GM18520 (cell line): ENCODE measurements around the gene MTHFD2L.

Experiments
- ATAC-seq: cut with Tn5 transposase; IDR thresholded peaks from one replicate; pipeline ENCODE4 v1.9.1; 2021; ENCODE audit not compliant: unreplicated experiment

MTHFD2L gene

DNA sequence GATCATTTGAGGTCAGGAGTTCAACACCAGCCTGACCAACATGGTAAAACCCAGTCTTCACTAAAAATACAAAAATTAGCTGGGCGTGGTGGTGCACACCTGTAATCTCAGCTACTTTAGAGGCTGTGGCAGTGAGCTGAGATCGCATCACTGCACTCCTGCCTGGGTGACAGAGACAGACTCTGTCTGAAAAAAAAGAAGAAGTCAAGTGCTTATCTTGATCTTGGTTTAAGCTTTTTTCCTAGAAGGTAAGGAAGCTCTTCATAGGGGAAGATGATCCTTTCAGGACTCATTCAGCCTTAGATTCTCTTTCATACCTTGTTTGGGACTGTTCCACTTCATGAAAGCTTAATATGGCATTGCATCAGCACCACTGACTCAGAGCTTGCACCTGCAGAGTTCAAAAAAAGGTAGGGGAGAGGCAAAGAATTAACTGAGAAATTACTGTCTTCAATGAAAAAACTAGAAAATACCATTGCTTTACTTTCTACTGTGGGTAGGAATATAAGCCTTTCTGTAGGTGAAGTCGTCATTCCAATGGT, 79.6 kb downstream of the MTHFD2L start:
- ATAC-seq, result no peak

DNA sequence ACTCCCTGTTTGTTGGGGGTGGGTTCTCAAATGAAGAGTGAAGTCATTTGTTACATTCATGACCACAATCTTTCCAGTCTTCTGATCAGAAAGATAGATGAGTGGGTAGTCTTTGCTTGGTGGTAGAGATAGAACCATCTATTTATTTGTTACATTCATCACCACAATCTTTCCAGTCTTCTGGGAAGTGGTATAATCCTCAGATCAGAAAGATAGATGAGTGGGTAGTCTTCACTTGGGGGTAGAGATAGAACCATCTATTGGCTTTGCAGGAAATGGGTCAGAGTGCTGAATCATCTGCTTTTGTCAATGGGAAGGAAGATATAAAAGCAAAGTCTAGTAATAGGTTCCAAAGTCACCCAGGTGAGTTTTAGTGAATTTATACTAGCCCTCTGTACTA, 86.1 kb downstream of the MTHFD2L start:
- ATAC-seq, result no peak

DNA sequence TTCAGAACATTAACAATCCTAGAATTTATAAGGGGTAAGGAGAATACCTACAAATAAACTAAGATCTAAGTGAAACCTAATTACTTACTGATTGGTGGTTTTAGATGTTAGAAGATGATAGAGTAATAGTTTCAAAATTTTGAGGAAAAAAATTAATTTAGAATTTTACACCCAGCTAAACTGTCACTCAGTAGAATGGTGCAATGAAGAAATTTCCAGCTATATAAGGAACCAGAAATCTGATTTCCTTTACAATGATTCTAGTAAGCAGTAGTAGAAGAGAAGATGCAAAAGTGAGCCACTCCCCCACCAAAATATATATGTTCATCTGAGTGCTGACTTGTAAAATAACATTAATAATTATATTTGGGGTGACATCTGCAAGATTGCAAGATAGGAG, 95.0 kb downstream of the MTHFD2L start:
- ATAC-seq, result no peak

DNA sequence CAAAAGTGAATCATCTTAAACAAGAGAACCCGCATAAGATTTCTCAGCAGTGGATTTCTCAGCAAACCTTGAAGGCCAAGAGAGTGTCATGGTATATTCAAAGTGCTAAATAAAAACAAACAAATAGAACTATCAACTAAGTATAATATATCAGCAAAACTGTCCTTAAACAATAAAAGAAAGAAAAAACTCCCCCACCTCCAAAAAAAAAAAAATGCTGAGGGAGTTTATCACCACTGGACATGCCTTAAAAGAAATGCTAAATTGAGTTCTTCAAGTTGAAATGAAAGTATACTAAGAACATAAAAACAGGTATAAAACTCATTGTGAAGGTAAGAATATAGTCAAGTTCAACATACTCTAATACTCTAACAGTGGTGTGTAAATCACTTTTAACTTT, 96.5 kb downstream of the MTHFD2L start:
- ATAC-seq, result no peak

DNA sequence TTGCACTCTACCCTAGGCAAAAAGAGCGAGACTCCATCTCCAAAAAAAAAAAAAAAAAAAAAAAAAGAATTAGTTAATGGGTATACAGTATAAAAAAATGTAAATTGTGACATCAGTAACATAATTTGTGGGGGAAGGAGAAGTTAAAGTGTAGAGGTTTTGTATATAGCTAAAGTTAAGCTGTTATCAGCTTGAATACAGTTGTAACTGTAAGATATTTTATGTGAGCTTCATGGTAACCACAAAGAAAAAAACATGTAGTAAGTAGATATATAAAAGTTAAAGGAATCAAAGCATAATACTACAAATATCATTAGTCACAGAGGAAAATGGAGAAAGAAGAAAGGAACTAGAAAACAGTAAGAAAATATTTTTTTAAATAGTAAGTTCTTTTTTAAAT, 97.2 kb downstream of the MTHFD2L start:
- no peak for ATAC-seq

DNA sequence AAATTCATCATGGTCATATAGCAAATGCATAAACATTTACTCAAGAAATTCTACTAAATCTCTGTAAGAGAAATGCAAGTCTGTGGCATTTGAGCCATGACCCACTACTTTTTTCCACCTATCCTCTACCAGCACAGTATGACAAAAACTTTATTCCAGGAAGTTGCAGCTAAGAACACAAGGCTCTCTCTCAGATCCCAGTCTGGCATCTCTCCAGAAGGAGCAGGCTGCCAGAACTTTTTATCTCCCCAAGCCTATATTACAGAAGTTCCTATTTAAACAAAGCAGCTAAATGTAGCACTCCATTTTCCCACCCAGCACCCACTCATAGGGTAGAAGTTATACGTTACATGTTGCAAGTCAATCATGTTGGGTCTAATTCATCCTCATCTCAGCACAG, 101.0 kb downstream of the MTHFD2L start:
- no peak for ATAC-seq

DNA sequence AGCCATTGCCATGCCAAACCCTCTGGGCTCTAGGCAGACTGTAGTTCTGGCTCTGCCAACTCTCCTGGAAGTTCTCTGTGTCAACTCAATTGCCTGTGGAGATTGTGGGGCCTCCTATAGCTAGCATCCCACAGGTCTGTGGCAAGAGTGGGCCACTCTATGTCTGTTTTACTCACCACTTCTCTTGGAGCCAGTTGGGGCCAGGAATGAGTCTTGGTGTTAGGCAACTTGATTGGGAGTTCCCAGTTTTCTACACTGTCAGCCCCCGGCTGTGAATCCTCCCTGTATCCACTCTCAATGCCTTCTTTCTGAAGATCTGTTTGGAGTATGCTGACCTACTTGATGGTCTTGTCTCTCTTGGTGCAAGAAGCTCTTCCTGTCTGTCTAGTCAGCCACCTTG, 102.1 kb downstream of the MTHFD2L start:
- no peak for ATAC-seq

DNA sequence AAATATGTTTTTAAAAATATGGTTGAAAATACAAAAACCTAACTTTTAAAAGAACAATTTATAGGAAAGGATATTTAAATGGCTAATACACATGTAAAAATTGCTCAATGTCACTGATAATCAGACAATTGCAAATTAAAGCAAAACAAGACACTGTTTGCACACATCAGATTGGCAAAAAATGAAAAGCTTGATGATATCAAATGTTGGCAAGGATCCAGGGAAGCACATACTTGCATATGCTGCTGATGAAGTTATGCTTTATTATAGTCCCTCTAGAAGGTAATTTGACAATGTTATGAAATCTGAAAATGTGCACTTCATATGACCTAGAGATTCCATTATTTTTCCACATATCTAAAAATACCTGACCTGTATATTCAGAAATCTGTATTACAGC, 104.6 kb downstream of the MTHFD2L start:
- no peak for ATAC-seq

DNA sequence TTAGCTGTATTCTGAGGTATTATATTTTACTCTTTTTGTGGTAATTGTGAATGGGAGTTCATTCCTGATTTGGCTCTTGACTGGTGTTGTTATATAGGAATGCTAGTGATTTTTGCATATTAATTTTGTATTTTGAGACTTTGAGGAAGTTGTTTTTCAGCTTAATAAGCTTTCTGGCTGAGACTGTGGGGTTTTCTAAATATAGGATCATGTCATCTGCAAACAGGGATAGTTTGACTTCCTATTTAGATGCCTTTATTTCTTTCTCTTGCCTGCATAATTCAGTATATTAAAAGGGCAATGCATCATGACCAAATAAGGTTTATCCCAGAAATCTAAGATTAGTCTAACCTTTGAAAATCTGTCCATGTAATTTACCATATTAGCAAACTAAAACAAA, 105.6 kb downstream of the MTHFD2L start:
- no peak for ATAC-seq

DNA sequence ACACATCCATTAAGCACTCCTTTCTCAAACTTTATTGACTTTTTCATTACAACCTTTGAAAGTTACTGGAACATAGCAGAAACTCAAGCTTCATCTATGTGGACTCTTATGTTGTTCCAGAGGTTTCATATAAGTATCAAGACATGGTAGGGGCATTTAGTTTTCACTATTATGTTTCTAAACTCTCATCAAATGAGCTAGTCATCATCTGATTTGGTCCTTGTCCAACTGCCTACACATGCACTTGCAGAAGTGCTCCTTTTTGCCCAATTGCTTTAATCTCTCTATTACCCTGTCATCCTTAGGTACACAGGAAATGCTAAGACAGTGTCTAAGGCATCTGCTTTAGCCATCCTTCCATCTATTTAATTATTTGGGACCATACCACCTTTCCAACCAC, 108.2 kb downstream of the MTHFD2L start:
- no peak for ATAC-seq

DNA sequence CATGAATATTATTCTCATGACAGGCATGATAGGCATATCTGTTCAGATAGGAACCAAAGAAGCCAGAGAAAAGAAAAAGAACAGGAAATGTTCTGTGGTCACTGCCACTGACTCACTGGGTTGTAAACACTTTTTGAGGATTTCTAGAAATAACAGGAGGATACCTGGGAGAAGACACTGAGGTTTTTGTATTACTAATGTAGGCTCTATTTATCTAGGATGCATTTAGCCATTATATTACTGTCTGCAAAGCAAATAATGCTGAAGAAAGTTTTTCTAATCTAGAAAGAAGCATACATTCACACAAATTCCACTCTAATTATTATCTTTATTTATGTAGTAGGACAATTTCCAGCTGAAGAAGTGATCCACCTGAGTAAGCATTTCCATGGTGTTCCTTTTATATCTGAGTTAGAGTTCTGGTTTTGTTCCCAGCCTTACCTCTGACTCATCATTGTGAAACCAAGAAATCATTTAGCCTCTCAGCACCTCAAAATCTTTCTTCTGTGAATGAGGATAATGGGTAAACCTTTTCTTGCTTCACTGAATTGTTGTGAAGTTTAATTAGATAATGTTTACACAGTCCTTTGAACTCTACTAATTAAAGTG, 110.2 kb downstream of the MTHFD2L start:
- ATAC-seq, result no peak

DNA sequence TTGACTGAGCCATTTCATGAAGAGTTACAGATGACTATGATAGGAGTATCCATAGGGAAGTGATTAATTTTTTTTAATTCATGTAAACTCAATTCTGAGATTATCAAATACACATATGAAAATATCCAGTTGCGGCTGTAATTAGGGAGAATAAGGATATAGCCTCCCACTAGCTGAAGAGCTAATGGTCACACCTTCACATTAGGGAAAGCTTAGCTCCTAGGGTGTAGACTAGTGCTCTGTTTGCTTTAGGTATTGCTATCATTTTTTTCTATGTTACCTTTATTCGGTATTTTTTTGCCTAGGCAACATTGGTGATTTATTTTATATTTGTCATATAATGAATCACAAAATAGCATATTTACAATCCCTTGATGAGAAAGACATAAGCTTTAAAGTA, 110.7 kb downstream of the MTHFD2L start:
- ATAC-seq, result no peak

DNA sequence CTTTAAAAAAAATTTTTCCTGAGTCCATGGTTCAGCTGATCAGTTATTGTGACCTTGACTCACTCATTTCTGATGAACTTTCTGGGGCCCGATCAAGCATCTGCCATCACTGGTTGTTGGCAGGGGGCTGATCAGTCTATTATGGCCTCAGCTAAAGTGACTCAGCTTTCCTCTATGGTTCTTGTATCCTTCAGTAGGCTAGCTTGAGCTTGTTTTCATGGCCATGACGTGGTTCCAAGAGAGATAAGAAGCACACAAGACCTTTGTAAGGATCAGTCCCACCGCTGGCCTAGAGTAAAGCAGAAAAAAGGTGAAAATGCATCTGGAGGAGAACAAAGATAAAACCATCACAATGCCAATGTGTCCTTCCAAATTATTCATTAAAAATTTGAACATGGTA, 120.6 kb downstream of the MTHFD2L start:
- no peak for ATAC-seq

DNA sequence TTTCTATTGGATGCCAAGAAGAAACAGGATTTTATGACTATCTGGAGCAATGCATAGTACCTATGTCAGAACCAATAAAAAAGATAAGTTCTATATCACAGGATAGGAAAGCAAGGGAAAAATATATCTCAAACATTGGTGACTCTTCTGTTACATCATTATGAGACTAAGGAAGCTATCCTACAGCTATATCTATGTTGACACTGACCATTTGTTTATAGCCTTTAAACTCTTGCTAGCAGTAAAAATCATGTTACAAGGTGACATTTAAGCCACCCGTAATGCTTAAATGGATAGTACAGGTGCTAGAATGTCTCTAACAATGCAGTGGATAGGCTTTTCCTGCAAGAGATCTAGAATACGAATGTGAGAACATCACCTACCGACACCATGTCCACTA, 121.8 kb downstream of the MTHFD2L start:
- no peak for ATAC-seq

DNA sequence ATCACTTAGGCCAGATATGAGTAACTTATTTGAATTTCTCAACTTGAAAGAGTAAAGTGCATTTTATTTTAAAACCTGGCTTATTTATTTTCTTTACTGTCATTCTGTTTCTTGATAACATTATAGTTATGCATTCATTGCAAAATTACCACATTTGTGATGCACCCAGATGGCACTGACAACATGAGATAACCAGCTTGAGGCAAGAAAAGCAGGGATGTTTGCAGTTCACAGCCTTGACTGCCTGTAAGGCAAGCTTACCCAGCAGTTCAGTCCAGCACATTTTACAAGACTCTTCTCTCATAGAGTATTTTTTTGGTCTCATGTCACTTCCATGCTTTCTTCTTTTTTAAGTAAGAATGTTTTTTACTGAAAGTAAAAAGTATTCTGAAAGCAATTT, 125.0 kb downstream of the MTHFD2L start:
- ATAC-seq, result no peak

DNA sequence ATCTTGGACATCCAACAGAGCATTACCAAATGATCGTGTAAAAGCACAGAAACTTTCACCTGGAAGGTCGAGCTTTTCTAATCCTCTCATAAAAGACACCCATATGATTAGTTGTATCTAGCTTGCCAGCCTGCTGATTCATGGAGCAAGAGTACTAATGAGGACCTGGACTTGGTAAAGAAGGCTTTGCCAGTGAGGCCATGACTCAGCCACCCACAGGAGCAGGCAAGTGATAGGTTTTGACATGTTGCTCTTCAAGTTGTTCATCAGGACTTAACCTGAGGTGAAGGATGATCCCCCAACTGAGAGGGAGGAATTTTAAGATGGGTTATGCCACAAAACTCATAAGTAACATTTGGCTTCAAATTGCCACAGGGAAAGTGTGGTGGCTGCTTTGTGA, 125.7 kb downstream of the MTHFD2L start:
- no peak for ATAC-seq

DNA sequence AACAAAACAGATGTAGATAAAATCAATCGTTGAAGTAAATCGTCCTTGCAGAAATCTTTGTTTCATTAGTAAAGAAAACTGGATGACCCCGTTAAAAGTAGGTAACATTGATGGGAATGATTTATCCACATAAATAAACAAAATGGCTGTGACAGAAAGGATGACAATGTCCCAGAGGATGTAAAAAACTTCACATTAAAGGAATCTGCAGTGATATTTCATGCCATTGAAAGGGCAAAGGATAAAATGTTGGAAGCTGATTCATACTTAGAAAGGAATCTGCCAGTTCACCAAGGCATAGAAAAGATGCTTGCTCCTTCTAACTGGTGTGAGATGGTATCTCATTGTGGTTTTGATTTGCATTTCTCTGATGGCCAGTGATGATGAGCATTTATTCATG, 126.1 kb downstream of the MTHFD2L start:
- no peak for ATAC-seq

DNA sequence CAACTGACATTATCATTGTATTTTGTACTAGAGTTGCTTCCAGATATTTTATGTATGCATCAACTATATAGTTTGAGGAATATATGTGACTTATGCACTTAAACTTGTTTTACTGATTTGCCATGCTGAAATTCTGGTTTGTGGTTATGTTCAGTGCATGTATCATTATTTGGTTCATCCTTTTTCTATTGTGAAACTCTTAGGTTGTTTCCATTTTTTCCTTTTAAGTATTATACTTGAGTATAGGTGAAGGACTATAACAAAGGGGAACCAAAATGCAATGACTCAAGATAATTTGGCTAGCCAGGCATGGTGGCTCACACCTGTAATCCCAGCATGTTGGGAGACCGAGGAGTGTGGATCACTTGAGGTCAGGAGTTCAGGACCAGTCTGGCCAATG, 129.2 kb downstream of the MTHFD2L start:
- no peak for ATAC-seq

DNA sequence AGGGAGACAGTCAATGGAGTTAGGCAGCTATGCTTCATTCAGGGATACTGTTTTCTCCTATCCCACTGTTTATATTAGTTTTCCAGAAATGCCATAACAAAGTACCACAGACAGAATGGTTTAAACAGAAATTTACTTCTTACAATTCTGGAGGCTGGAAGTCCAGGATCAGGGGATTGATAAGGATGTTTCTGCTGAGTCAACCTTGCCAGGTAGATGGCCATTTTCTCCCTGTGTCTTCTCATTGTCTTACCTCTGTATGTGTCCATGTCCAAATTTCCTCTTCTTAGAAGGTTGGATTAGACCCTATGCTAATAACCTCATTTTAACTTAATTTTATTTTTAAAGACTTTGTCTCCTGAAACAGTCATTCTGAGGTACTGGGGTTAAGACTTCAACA, 129.9 kb downstream of the MTHFD2L start:
- ATAC-seq, result no peak

DNA sequence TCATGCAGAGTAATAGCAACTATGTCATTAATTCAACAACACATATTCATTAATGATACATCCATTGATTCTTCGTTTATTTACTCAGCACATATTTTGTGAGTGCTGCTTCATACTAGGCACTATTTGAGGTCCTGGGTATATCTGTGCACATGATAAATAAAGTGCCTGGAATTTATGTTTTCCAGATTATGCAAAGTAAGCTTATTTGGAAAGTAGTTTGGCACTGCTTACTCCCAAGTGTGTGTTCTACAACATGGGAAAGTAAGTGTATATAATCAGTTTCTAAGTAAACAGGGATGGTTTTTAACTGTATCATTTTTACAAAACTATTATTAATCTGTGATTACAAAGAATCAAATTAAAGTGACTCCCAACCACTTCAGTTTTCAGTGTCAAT, 133.6 kb downstream of the MTHFD2L start:
- ATAC-seq, result no peak

DNA sequence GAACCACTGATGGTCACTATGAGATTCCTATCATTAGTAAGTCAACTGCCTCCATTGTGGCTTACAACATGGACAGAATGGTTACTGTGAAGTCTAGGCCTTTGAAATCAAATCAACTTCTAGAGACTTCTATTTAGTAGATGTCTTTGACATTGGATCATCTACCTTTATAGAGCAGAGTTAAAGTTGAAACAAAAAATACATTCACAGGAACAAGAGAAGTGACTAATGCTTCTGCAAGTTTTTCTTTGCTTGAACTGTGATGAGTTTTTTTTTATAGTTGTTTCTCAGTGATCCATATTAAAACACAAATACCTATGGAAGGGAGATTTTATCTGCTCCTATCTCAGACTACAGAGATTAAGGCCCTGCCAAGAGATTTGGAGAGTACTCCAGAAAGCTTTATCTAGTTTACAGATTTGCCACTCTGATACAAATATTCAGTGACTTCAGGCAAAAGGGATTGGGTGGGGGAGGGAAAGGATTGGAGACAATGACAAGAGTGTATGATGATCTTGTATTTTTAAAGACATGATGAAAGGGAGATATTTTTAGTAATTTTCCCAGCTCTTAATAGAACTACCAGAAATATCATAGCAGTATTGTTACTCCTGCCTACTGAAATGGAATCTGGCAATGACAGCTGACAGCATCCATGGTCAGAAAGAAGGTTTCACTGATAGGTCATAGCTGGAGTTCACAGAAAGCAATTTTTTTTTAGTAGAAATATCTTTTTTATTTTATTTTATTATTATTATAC, 134.4 kb downstream of the MTHFD2L start:
- ATAC-seq, result no peak

DNA sequence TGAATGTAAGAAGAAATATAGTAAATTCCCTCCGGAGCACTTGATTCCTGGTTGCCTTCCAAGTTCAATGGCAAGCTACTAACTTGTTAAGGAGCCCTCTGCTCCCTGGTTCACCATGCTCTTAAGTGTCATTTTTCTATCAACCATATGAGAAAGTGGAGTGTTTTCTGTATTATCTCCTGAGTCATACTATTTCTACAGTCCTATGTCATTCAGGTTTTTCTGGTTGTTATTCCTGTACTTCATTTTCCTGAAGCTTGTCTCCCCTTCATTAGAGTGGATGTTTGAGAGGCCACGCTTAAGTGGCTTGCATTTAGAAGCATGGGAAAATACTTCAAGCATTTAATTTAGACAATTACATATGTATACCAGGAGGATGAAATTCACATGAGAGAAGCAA, 135.6 kb downstream of the MTHFD2L start:
- ATAC-seq, result no peak

DNA sequence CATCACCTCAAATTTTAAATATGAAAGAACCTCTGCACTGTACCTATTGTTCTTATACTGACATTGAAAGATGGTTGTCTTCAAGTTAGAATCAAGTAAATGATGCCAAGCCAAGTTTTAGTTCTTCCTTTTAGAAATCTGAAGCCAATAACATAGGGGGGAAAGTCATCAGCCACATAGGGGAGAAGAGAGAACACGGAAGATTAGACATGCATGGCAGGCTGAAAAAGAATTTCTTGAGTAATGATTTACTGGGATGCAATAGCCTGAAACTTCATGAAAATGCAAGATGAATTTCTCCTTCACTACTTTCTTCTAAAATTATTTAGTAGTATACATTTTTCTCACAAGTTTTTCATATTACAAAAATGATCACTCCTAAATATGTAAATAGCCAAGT, 136.8 kb downstream of the MTHFD2L start:
- ATAC-seq, result no peak
